ENCODE results near the gene RPS13. TPM values are rescaled to one million over a fixed set of nuclear protein-coding genes. Genes with fewer than 3 reads are reported as not detected.
"Not testable (repeated sequence)": the region's sequence is repeated elsewhere in the genome, so short reads cannot be mapped to it uniquely, and the experiment has no call there.

RPS13 gene
- total RNA-seq, 1 experiment from 2014 or later = 2,739 TPM

- Histone ChIP-seq H3K4me1 (ENCODE audit: low read length) (no peaks in the 10 kb centered on the region), H3K36me3 (ENCODE audit: insufficient read depth, low read length) (no peaks in the 10 kb centered on the region), H2AFZ (ENCODE audit: low read length) (no peak overlapping the region), H3K9me3 (ENCODE audit: low read length) (no peaks in the 10 kb centered on the region), H3K27me3 (ENCODE audit: low read length) (no peaks in the 10 kb centered on the region), H3K4me3 (ENCODE audit: low read length) (no peak overlapping the region), H3K4me2 (ENCODE audit: low read depth, low read length, poor library complexity, severe bottlenecking) (no peak overlapping the region), H3K79me2 (ENCODE audit: low read length) (no peaks in the 10 kb centered on the region), H3K9me2 (replicated peaks; ENCODE audit: insufficient read depth, low read length) (no peaks in the 10 kb centered on the region), H3K27ac (ENCODE audit: low read length) (no peak overlapping the region), H3K9ac (ENCODE audit: low read length) (no peak overlapping the region), H4K20me1 (ENCODE audit: insufficient read depth, low read depth, low read length) (no peaks in the 10 kb centered on the region)
- peak; percentile 81 for DNase-seq
These were observed 14.1 kb downstream of the RPS13 start for GRCh38 chr11:17063171-17064002.

- not testable (repeated sequence) for H3K27me3 ChIP-seq (ENCODE audit: low read length); DNase-seq; H3K4me2 ChIP-seq (ENCODE audit: low read depth, low read length, poor library complexity, severe bottlenecking); H3K27ac ChIP-seq (ENCODE audit: low read length); H4K20me1 ChIP-seq (ENCODE audit: insufficient read depth, low read depth, low read length); H2AFZ ChIP-seq (ENCODE audit: low read length); H3K9me2 ChIP-seq (replicated peaks; ENCODE audit: insufficient read depth, low read length); H3K4me3 ChIP-seq (ENCODE audit: low read length); H3K4me1 ChIP-seq (ENCODE audit: low read length); H3K36me3 ChIP-seq (ENCODE audit: insufficient read depth, low read length); H3K79me2 ChIP-seq (ENCODE audit: low read length); H3K9me3 ChIP-seq (ENCODE audit: low read length); H3K9ac ChIP-seq (ENCODE audit: low read length)
These were observed 26.3 kb downstream of the RPS13 start for GRCh38 chr11:17051146-17051545.

- not testable (repeated sequence) for H3K4me2 ChIP-seq (ENCODE audit: low read depth, low read length, poor library complexity, severe bottlenecking); DNase-seq; H3K9me2 ChIP-seq (replicated peaks; ENCODE audit: insufficient read depth, low read length); H3K27me3 ChIP-seq (ENCODE audit: low read length); H2AFZ ChIP-seq (ENCODE audit: low read length); H3K79me2 ChIP-seq (ENCODE audit: low read length); H3K27ac ChIP-seq (ENCODE audit: low read length); H3K9ac ChIP-seq (ENCODE audit: low read length); H4K20me1 ChIP-seq (ENCODE audit: insufficient read depth, low read depth, low read length); H3K4me1 ChIP-seq (ENCODE audit: low read length); H3K9me3 ChIP-seq (ENCODE audit: low read length); H3K4me3 ChIP-seq (ENCODE audit: low read length); H3K36me3 ChIP-seq (ENCODE audit: insufficient read depth, low read length)
These were observed 29.0 kb downstream of the RPS13 start for GRCh38 chr11:17048491-17048890.

GRCh38 chr11:17046690-17047089, 30.8 kb downstream of the RPS13 start:
- no peaks in the 10 kb centered on the region for H4K20me1 ChIP-seq (ENCODE audit: insufficient read depth, low read depth, low read length)
- no peak overlapping the region for H3K4me2 ChIP-seq (ENCODE audit: low read depth, low read length, poor library complexity, severe bottlenecking)
- no peak overlapping the region for H3K4me3 ChIP-seq (ENCODE audit: low read length)
- H3K9ac ChIP-seq (ENCODE audit: low read length) = no peak overlapping the region
- H3K27me3 ChIP-seq (ENCODE audit: low read length) = no peaks in the 10 kb centered on the region
- no peaks in the 10 kb centered on the region for H3K36me3 ChIP-seq (ENCODE audit: insufficient read depth, low read length)
- no peak for DNase-seq
- no peaks in the 10 kb centered on the region for H3K4me1 ChIP-seq (ENCODE audit: low read length)
- no peaks in the 10 kb centered on the region for H3K9me2 ChIP-seq (replicated peaks; ENCODE audit: insufficient read depth, low read length)
- H3K9me3 ChIP-seq (ENCODE audit: low read length) = no peaks in the 10 kb centered on the region
- H3K27ac ChIP-seq (ENCODE audit: low read length) = no peak overlapping the region
- no peak overlapping the region for H2AFZ ChIP-seq (ENCODE audit: low read length)
- H3K79me2 ChIP-seq (ENCODE audit: low read length) = no peaks in the 10 kb centered on the region

GRCh38 chr11:17036666-17037658, 40.5 kb downstream of the RPS13 start:
- Histone ChIP-seq H3K4me2 (ENCODE audit: low read depth, low read length, poor library complexity, severe bottlenecking) (no peak overlapping the region), H2AFZ (ENCODE audit: low read length) (no peak overlapping the region), H3K9me2 (replicated peaks; ENCODE audit: insufficient read depth, low read length) (no peaks in the 10 kb centered on the region), H3K9ac (ENCODE audit: low read length) (no peak overlapping the region), H3K4me3 (ENCODE audit: low read length) (no peak overlapping the region), H3K79me2 (ENCODE audit: low read length) (no peaks in the 10 kb centered on the region), H3K4me1 (ENCODE audit: low read length) (no peaks in the 10 kb centered on the region), H3K9me3 (ENCODE audit: low read length) (no peaks in the 10 kb centered on the region), H4K20me1 (ENCODE audit: insufficient read depth, low read depth, low read length) (no peaks in the 10 kb centered on the region), H3K27me3 (ENCODE audit: low read length) (no peaks in the 10 kb centered on the region), H3K36me3 (ENCODE audit: insufficient read depth, low read length) (no peaks in the 10 kb centered on the region), H3K27ac (ENCODE audit: low read length) (no peak overlapping the region)
- peak; percentile 71 for DNase-seq

GRCh38 chr11:17034027-17034426, 43.4 kb downstream of the RPS13 start:
- H3K4me3 ChIP-seq (ENCODE audit: low read length); H3K79me2 ChIP-seq (ENCODE audit: low read length); H3K27me3 ChIP-seq (ENCODE audit: low read length); H3K4me2 ChIP-seq (ENCODE audit: low read depth, low read length, poor library complexity, severe bottlenecking); H3K36me3 ChIP-seq (ENCODE audit: insufficient read depth, low read length); H4K20me1 ChIP-seq (ENCODE audit: insufficient read depth, low read depth, low read length); H3K9ac ChIP-seq (ENCODE audit: low read length); H3K9me3 ChIP-seq (ENCODE audit: low read length); H2AFZ ChIP-seq (ENCODE audit: low read length); H3K4me1 ChIP-seq (ENCODE audit: low read length); H3K27ac ChIP-seq (ENCODE audit: low read length); H3K9me2 ChIP-seq (replicated peaks; ENCODE audit: insufficient read depth, low read length); DNase-seq: not testable (repeated sequence)

GRCh38 chr11:17026487-17027082, 50.9 kb downstream of the RPS13 start:
- Histone ChIP-seq H3K4me2 (ENCODE audit: low read depth, low read length, poor library complexity, severe bottlenecking) (no peak overlapping the region), H3K4me1 (ENCODE audit: low read length) (no peaks in the 10 kb centered on the region), H3K9ac (ENCODE audit: low read length) (no peak overlapping the region), H3K27me3 (ENCODE audit: low read length) (no peaks in the 10 kb centered on the region), H3K9me3 (ENCODE audit: low read length) (no peaks in the 10 kb centered on the region), H3K79me2 (ENCODE audit: low read length) (no peaks in the 10 kb centered on the region), H4K20me1 (ENCODE audit: insufficient read depth, low read depth, low read length) (no peaks in the 10 kb centered on the region), H3K9me2 (replicated peaks; ENCODE audit: insufficient read depth, low read length) (no peaks in the 10 kb centered on the region), H3K36me3 (ENCODE audit: insufficient read depth, low read length) (no peaks in the 10 kb centered on the region), H3K4me3 (ENCODE audit: low read length) (no peak overlapping the region), H3K27ac (ENCODE audit: low read length) (no peak overlapping the region), H2AFZ (ENCODE audit: low read length) (no peak overlapping the region)
- DNase-seq = no peak

- no peak overlapping the region for H3K9ac ChIP-seq (ENCODE audit: low read length)
- H3K27me3 ChIP-seq (ENCODE audit: low read length) = no peaks in the 10 kb centered on the region
- no peaks in the 10 kb centered on the region for H4K20me1 ChIP-seq (ENCODE audit: insufficient read depth, low read depth, low read length)
- H3K4me2 ChIP-seq (ENCODE audit: low read depth, low read length, poor library complexity, severe bottlenecking) = no peak overlapping the region
- H3K36me3 ChIP-seq (ENCODE audit: insufficient read depth, low read length) = no peaks in the 10 kb centered on the region
- no peak overlapping the region for H3K27ac ChIP-seq (ENCODE audit: low read length)
- no peak for DNase-seq
- H3K4me3 ChIP-seq (ENCODE audit: low read length) = no peak overlapping the region
- no peaks in the 10 kb centered on the region for H3K4me1 ChIP-seq (ENCODE audit: low read length)
- H3K9me2 ChIP-seq (replicated peaks; ENCODE audit: insufficient read depth, low read length) = no peaks in the 10 kb centered on the region
- H3K9me3 ChIP-seq (ENCODE audit: low read length) = no peaks in the 10 kb centered on the region
- no peak overlapping the region for H2AFZ ChIP-seq (ENCODE audit: low read length)
- no peaks in the 10 kb centered on the region for H3K79me2 ChIP-seq (ENCODE audit: low read length)
These were observed 52.5 kb downstream of the RPS13 start for GRCh38 chr11:17024924-17025323.
